K562 (cell line): ENCODE results near the gene HPD. TPM values are rescaled to one million over a fixed set of nuclear protein-coding genes. Genes with fewer than 3 reads are reported as not detected.

Experiments used
- ATF3 ChIP-seq, 2 experiments: fragments of 450-650 bp in 1 of 2; sonication (generic) in 1 of 2; formaldehyde crosslinking in 1 of 2; IDR thresholded peaks in 1 of 2; conservative IDR thresholded peaks in 1 of 2; 2 replicates each; pipeline versions ENCODE4 v1.6.1 to v1.8.1; 2016 to 2023; ENCODE audit warnings: mild to moderate bottlenecking in 2 of 2, moderate library complexity in 2 of 2, inconsistent platforms in 1 of 2, missing genetic modification reagents in 1 of 2
- HDAC8 ChIP-seq: fragments of 450-650 bp; IDR thresholded peaks from 2 replicates; pipeline ENCODE4 v1.6.1; 2016; ENCODE audit warnings: mild to moderate bottlenecking, missing genetic modification characterization, moderate library complexity, missing compliant biosample characterization
- HNRNPL ChIP-seq: fragments of 200-400 bp; formaldehyde crosslinking; IDR thresholded peaks from 2 replicates; pipeline ENCODE4 v1.6.1; 2017; ENCODE audit warnings: low read depth, mild to moderate bottlenecking, low read length
- JUNB ChIP-seq: fragments of 450-650 bp; formaldehyde crosslinking; conservative IDR thresholded peaks from 2 replicates; pipeline ENCODE4 v1.4.0; 2020; ENCODE audit warnings: mild to moderate bottlenecking
- KAT8 ChIP-seq: fragments of 450-650 bp; IDR thresholded peaks from 2 replicates; pipeline ENCODE4 v1.6.1; 2016; ENCODE audit warnings: low read depth, mild to moderate bottlenecking
- KHSRP ChIP-seq: fragments of 450-650 bp; IDR thresholded peaks from 2 replicates; pipeline ENCODE4 v1.6.1; 2017
- MYC ChIP-seq, 2 experiments: fragments of 250-450 bp in 1 of 2; sonication (Bioruptor Pico) in 1 of 2; IDR thresholded peaks; 2 replicates each; pipeline versions ENCODE4 v1.5.1 to v1.6.1; 2012 to 2021; ENCODE audit warnings: low read depth in 2 of 2, borderline replicate concordance in 1 of 2, improper control_type of control experiment in 1 of 2, low read length in 1 of 2, mild to moderate bottlenecking in 1 of 2, moderate library complexity in 1 of 2
- PRDM10 ChIP-seq: fragments of 450-650 bp; IDR thresholded peaks from 2 replicates; pipeline ENCODE4 v1.6.1; 2018; ENCODE audit not compliant: partially characterized antibody
- PTBP1 ChIP-seq: fragments of 200-400 bp; formaldehyde crosslinking; IDR thresholded peaks from 2 replicates; pipeline ENCODE4 v1.6.1; 2017; ENCODE audit warnings: low read depth, low read length
- SIN3B ChIP-seq: fragments of 450-650 bp; IDR thresholded peaks from 2 replicates; pipeline ENCODE4 v1.6.1; 2017; ENCODE audit warnings: low read depth, mild to moderate bottlenecking, moderate library complexity
- TARDBP ChIP-seq: fragments of 450-650 bp; IDR thresholded peaks from 2 replicates; pipeline ENCODE4 v1.6.1; 2016
- THRB ChIP-seq: fragments of 450-650 bp; formaldehyde crosslinking; conservative IDR thresholded peaks from 2 replicates; pipeline ENCODE4 v1.4.0; 2022; ENCODE audit warnings: mild to moderate bottlenecking, missing genetic modification characterization
- TSC22D4 ChIP-seq: fragments of 450-650 bp; IDR thresholded peaks from 2 replicates; pipeline ENCODE4 v1.6.1; 2016; ENCODE audit warnings: missing genetic modification characterization, missing biosample characterization, control low read depth
- ZBTB49 ChIP-seq: sonication (generic); formaldehyde crosslinking; IDR thresholded peaks from 2 replicates; pipeline ENCODE4 v1.8.0; 2022; ENCODE audit warnings: missing genetic modification reagents, mild to moderate bottlenecking, borderline replicate concordance
- ZNF561 ChIP-seq: fragments of 450-650 bp; formaldehyde crosslinking; conservative IDR thresholded peaks from 2 replicates; pipeline ENCODE4 v1.4.0; 2020; ENCODE audit warnings: mild to moderate bottlenecking, moderate library complexity
- ZNF655 ChIP-seq: fragments of 250-450 bp; sonication (Bioruptor Pico); IDR thresholded peaks from 2 replicates; pipeline ENCODE4 v1.5.0; 2021
- polyA plus RNA-seq, 8 experiments: library from polyadenylated mRNA; depleted of rRNA in 4 of 8; stranded (reverse) in 5 of 8; unstranded in 3 of 8; fragments of >200 nt; fragmentation: Nextera tagmentation in 2 of 8; fragmentation: Illumina TruSeq in 1 of 8; extraction: Ambion mirVana in 2 of 8; extraction: Trizol in 1 of 8; gene quantifications; 2 replicates each; pipeline versions ENCODE4 v1.2.1 to v1.2.3, GENCODE V29; 2011 to 2014; ENCODE audit warnings: inconsistent platforms in 1 of 8, missing spikeins in 1 of 8
- total RNA-seq, 7 experiments: library from RNA; depleted of rRNA in 6 of 7; stranded (reverse); fragments of >200 nt in 6 of 7; fragmentation: Illumina TruSeq in 2 of 7; extraction: Trizol in 2 of 7; gene quantifications; 2 replicates each; pipeline versions ENCODE4 v1.2.1 to v1.2.3, GENCODE V29; 2011 to 2021; ENCODE audit warnings: low replicate concordance in 1 of 7

The HPD gene
- total and polyA plus RNA-seq, 9 of the 15 experiments (the other 6 are each of a cell fraction or from before 2014, with no cell fraction given) = 0.06 to 0.29 (median 0.07) TPM; not detected in 4

- TF ChIP-seq ZBTB49 (CRISPR knock-in tag) (0 out of 2 replicates have a peak, but pooled peaks have one; percentile 62), KHSRP (no peak), PTBP1 (0 out of 2 replicates have a peak, but pooled peaks have one; percentile 46), TSC22D4 (no peak), PRDM10 (peak; percentile 31), TARDBP (peak; percentile 86), SIN3B (0 out of 2 replicates have a peak, but pooled peaks have one; percentile 60), MYC (IDR thresholded peaks at IDR 0.05; ENCODE audit: low read depth, low read length) (peak; percentile 79), MYC (CRISPR knock-in tag; IDR thresholded peaks at IDR 0.05; ENCODE audit: borderline replicate concordance, low read depth) (peak; percentile 67; the same call in 1 of the 2 replicates), THRB (CRISPR knock-in tag) (no peak), JUNB (no peak), ZNF655 (CRISPR knock-in tag) (no peak), KAT8 (no peak), HNRNPL (peak; percentile 97), ZNF561 (no peak), HDAC8 (tag) (peak; percentile 68; the same call in 1 of the 2 replicates), ATF3 (IDR thresholded peaks at IDR 0.05) (no peak), ATF3 (CRISPR knock-in tag; conservative IDR thresholded peaks at IDR 0.05) (no peak)
These were observed 64.7 kb downstream of the HPD start (continued) for GRCh38 chr12:121793838-121794533.
